IPS DF 4.7 (cell line): Measurements from ENCODE around the gene AGAP1.
A peak's percentile ranks its signal among the peaks of the same experiment; 100 is the strongest.
"Not testable (repeated sequence)": the region's sequence is repeated elsewhere in the genome, so short reads cannot be mapped to it uniquely, and the experiment has no call there.

Experiments used
- DNase-seq: peaks from one replicate; pipeline ENCODE4 v3.0.0-alpha.2; 2013; ENCODE audit warnings: low spot score; ENCODE audit errors: extremely low read depth

AGAP1 gene

DNA sequence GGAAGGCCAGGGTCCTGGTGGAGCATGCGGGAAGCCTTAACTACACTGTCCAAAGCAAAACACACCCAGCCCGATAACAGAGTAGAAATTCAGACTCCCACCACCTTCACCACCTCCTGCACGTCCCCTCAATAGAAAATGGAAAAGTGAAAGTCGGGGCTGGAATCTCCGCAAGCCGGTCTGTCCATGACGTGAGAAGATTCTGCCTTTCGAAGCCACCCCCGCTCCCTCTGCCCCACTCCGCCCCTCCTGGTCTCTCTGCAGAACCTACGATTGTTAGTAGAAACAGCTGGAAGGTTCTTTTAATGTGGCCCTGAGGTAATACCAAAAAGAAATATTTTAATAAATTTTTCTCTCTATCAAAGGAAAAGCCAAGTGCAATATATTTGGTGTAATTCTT lies 558.0 kb downstream of the AGAP1 start:
- no peak for DNase-seq

DNA sequence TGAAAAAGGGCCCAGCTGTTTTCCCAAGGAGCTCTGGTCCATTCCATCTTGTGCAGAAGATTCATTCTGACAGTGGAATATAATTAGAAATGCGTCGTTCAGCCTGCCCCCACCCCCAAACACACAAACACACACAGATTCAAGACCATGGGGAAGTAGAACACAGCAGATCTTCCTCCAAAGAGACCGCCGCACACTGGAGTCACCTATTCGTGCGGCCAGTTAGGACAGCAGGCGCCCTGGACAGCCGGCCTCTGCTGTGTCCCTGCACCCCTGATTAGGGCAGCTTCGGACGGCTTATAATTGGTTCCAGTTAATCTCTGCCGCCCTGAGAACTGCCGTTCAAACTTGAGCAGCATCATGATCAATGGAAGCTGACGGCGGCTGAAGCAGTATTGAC lies 558.4 kb downstream of the AGAP1 start:
- DNase-seq: no peak

DNA sequence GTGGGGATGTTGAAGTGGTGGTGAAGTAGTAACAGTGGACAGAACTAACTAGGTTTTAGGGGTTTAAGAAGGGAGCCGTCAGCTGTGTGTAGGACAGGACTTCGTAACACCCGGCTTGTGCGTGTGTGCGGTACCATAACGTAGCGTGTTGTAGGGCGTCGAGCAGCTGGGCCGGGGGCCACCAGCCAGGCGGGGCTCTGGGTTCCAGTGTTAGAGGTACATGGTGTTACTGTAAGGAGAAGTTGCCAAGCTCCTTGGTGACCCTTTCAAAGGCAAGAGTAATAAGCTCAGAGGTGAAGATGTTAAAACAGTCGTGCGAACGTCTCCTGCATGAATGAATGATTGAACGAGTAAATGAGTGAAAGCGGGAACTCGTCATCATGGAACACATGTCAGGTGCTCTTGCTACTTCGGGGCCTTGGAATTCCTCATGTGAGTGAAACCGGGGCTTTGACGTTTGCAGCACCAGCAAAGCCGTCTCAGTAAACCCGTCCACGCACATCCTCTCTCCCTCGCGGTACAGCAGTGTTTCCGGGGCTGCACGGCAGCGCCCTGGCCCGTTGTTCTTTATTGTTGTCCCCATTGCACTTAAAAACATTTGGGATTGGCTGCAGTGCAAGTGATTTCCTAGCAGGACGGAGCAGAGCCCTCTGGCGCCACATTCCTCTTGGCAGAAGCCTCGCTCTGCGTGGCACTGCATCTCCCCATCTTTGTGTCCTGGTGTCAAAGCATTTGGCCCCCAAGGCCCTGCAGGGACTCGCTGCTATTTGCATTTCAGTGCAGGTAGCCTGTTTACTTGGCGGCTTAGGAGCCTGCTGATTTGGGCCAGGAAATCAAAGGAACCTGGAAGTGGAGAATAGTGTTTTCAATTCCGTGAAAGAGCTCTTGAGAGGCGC lies 559.3 kb downstream of the AGAP1 start:
- peak; percentile 33 for DNase-seq

DNA sequence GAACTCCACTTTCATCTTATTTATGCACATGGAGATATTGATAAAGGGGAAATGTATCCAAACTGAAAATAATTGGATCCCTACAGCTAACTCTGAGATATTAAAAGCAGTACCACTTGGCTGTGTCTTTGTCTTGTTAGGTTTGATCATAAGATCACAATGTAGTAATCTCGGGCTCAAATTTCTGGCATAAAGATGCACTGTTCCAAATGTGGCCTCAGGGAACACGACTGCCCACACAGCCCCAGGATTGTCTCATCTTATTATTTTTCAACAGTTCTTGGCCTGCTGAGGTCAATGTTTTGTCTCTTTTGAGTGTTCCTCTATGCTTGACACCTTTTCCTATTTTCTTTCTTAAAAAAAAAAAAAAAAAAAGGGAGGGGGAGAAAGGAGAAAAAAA lies 560.3 kb downstream of the AGAP1 start:
- no peak for DNase-seq

DNA sequence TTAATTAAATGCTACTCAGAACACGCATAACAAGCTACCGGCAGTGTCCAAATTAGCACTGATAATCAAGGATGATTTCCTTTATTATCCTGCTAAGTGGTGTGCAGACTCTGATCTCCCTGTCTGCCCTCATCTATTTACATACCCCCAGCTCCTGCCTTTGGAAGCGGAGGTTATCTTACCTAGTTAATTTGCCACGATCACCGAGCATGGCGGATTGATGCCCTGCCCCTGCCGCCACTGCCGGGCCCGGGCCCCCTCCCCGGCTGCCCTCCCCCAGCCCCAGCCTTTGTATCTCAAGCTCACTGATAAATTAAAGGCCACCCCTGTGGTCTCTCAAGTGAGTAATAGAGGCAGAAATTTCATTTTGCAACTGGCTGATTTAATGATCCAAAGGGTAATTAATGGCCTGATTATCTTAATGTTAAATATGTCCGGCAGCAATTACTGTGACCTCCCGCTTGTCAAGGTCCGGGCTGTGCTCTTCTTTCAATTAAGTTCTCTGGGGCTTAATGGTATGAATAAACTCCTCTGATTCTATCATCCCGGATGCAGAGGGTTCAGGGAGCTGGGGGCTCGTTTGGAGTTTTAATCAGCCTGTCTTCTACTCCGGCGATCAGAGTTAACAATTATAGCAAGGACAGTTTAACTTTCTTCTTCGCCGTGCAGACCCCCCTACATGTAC lies 560.9 kb downstream of the AGAP1 start:
- DNase-seq: no peak

DNA sequence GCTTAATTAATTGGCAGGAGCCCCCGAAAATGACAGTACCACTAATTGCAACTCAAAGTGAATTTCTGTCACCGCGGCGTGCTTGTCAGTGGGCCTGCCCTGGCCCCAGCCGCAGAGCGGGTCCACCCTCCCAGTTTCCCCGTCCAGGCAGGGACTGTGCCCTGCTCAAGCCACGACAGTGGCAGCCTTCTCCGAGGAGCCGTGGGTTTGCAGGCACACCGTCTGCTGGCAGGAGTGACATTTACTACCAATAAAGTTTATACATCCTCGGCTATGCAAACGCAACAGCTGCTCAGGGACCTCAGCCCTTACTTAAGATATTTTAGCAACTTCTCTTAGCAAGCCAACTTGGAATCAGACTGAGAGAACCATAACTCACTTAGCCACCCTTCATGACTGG lies 561.6 kb downstream of the AGAP1 start:
- DNase-seq: no peak

DNA sequence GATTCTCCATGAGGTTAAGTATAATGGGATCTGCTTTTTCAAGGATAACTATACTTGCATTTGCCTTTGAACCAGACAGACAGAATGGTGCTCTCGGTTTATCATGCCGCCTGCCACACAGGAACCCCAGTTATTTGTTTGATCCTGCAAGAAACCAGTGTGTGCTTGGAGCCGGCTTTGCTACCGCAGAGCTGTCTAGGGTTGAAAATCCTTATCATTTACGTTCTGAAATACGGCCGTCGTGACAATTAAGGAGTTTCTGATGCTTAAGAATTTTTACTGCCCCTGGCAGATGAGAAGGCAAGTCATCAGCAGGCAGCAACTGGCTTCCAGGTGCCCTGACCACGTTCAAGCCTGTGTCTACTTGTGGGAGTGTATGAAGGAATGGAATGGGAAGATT lies 562.3 kb downstream of the AGAP1 start:
- DNase-seq: no peak

DNA sequence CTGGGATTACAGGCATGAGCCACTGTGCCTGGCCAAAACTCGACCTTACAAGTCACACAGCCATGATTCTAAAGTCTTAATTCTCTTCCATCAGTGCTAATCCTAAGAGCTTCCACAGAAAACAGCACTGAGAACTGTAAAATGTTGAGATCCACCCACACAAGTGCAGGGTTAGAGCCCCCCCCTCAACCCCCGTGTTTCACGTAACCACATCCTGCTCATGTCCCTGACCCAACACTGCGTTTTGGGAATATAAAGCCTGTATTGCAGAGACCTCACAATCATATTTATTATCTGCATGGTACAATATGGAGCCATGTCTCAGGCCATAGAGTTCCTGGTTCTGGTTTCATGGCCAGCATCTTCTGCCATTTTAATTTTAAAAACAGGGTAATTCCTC lies 563.5 kb downstream of the AGAP1 start:
- DNase-seq: no peak

DNA sequence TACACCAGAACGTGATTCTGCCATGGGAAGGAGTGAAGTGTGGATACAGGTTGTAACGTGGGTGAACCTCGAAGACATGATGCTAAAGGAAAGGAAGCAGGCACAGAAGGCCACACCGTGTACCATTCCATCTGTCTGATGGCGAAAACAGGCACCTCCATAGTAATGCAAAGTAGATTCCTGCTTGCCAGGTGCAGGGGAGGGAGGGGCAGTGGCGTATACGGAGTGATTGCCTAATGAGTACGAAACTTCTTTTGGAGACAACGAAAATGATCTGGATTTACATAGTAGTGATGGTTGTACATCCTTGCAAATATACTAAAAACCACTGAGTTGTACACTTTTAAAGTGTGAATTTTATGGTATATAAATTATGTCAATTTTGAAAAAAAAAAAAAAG lies 567.7 kb downstream of the AGAP1 start:
- no peak for DNase-seq

DNA sequence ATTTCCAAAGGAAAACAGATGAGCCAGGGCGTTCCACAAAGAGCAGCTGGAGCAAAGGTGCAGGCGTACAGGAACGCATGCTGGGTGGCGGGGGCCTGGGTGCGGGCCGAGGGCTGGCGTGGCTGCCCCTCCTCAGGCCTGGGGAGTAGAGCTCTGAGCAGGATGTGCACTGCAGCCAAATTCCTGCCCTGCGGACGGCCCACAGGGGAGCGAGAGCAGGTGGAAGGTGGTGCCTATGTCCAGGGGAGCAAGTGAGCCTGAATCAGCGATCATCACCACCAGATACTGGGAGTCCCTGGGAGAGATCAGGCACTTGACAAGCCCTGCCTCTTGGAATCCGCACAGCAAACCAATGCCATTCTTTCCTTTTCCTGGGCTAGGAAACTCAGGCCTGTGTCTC lies 568.1 kb downstream of the AGAP1 start:
- DNase-seq: no peak

DNA sequence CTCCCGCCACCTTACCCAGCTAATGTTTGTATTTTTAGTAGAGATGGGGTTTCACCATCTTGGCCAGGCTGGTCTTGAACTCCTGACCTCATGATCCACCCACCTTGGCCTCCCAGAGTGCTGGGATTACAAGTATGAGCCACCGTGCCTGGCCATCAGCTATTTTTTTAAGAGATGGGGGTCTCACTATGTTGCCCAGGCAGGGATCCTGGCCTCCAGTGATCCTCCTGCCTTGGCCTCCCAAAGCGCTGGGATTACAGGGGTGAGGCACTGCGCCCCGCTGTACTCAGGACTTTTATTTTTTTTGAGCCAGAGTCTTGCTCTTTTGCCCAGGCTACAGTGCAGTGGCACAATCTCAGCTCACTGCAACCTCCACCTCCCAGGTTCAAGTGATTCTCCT lies 569.0 kb downstream of the AGAP1 start:
- DNase-seq: not testable (repeated sequence)

DNA sequence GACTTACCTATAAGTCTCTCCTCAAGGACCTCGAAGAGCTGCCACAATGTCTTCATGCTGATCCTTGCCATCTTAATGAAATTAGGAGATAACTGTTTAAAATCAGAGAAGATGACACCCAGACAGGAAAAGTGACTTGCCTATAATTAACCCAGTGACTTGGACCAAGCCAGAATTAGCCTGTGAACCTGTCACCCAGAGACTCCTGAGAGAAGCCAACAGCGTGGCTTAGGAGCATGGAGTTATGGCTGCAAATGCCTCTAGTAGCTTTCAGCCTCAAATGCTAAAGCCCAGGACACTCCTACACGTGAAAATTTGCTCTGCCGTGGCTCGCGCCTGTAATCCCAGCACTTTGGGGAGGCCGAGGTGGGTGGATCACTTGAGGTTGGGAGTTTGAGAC lies 570.2 kb downstream of the AGAP1 start:
- no peak for DNase-seq

DNA sequence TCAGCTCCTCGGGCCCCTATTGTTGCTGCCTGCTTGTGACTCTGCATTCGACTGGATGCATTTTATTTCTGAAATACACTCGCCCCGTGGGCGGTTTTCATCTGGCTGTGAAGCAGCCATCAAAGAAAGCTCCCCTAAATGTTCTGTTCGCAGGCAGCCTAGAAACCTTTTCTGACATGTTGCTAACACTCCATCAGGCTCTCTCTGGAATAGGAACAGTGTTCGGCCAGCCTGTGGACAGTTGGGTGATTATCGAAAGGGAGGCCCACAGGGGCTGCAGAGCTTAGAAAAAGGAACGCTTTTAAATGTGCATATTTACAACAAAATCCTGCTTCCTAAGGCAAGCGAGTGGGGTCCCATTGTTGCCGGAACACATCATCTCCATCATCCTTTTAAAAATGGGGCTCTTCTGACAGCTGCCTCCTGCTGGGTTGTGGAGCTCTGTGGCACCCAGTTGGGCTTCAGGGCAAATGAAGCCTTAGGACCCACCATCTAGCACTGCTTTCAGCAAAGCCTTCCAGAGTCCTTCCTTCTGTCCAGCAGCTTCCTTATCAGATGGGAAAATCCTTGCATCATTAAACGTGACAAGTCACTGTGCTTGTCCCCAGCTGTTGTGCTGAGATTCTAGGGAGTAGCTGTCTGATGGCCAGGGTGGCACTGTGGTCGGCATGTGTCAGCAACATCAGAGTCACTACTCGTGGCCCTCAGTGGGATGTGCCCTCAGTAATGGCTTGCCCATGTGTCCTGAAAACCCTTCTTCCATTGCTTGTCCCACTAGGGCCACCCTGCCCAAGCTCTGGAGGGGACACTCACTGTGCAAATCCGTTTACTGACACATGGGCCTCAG lies 571.7 kb downstream of the AGAP1 start:
- DNase-seq: no peak

DNA sequence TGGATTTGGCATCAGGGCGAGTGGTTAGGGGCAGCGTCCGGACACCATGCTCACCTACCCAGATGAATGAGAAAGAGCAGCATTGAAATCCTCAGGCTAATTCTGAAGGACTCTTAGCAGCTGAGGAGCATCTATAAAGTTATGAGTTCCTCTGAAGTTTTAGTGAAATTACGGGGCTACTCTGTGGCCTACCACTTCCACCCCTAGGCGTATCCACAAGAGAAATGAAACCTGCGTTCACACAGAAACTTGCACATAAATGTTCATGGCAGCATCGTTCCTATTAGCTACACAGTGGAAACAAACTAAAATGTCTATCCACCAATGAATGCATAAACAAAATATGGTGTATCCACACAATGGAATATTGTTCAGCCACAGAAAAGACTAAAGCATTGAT lies 576.4 kb downstream of the AGAP1 start:
- no peak for DNase-seq

DNA sequence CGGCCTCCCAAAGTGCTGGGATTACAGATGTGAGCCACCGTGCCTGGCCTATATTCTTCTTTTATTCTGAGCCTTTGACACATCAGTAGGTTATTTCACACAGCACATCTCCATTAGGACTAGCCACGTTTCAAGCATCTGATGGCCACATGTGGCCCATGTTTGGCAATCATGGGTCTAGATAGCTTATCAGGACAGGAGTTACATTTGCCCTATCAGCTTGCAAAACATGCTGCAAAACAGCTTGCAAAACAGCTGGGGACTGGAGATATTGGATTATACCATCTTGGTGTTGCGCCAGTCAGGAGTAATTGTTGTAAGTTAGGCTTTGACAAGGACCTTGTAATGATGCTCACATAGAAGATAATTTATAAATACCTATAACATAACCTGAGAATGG lies 579.4 kb downstream of the AGAP1 start:
- DNase-seq: no peak

DNA sequence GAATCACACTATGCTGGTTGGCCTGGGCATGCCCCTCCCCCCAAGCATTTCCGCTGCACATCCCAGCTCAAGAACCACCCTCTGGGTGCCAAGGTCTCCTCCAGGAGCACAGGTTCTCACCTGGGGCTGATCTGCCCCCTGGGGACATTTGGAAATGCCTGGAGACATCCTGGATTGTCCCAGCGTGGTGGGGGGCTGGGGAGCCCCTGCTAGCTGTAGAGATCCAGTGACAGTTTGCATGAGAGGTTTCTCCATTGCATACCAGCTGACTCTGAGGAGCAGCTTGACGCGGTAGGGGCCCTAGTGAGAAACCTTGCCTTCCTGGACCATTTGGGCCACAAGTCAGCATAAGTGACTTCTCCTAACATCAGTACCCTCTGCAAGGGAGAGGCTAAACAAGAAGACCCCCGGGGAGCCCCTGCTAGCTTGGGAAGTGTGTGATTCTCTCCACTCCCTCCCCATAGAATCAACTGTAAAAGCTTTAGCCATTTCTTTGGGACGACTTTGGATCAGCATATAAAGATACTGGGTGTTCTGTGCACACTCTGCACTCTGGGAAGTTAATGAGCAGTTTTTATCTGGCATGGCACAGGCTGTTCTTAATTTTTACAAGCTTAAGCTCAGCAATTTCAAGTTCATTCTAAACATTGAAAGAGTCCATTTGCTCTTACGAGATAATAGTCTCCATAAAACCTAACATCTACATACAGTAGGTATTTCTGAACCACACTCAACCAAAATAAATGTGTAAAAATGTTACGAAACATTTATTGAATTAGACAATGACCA lies 580.2 kb downstream of the AGAP1 start:
- no peak for DNase-seq

DNA sequence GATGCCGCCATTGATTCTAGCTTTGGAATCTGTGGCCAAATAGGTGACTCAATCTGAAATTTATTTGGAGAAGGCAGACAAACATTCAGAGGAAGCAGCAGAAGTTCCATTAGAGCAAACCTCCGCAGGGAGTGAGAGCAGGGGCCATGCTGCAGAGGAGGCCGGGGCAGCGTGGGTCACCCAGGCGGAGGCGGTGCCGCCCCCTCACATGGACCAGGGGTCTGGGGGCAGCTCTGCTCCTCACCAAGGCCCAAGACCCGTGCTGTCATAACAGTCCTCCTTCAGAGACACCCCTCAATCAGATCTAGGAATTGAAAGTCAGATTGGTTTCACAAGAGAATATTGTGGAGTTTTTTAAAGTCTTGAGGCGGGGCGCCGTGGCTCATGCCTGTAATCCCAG lies 582.0 kb downstream of the AGAP1 start:
- DNase-seq: no peak

DNA sequence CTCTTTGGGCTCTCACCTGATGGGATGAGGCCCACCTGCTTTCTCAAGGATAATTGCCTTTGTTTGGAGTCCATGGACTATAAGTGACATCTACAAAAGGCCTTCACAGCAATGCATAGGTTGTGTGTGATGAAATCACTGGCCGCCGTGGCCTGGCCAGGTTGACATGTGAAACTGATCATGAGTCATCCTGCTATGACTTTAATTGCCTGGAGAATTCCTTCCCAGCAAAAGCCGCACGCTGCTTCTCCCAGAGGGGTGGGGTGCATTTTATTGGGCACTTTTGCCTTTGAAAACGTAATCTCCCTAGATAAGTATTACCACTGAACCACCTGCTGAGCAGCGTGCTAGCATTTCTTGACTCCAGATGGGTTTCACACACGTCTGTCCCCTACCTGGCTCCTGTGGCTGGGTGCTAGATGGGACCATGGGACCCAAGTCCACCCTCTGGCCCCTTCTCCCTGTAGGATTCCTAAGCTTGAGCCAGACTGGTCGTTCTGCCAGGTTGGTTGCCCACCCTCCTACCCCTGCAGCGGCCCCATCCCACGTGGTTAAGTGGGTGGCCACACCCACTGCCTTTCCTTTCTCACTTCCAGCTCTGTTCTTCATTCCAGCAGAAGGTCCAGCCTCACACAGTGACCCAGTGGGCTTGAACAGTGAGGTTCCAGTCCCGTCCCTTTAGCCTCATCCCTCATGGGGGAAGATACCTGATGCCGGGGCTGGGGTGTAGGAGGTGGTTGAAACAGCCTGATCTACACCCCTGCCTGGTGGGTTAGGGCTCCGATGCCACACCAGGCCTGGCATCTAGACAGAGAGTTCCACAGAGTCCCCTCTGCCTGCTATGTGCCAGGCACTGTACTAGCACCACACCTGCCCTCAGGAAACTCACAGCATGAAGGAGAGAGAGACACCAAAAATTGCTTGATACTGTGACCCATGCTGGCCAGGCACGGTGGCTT lies 584.7 kb downstream of the AGAP1 start:
- DNase-seq: no peak

DNA sequence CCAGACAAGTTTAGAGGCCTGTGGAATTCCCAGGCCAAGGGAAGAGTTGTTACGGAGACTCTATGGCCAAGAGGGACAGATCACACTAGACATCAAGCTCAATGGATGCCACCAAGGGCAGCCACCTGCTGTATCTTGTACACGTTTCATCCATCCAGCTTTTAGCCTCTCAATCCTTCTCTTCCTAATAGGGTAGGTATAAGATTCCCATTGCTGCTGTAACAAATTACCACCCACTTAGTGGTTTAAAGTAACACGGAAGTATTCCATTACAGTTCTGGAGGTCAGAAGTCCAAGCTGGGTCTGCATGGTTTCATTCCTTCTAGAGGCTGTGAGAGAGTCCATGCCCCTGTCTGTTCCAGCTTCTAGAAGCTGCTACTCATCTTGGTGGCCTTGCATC lies 586.6 kb downstream of the AGAP1 start:
- DNase-seq: no peak

DNA sequence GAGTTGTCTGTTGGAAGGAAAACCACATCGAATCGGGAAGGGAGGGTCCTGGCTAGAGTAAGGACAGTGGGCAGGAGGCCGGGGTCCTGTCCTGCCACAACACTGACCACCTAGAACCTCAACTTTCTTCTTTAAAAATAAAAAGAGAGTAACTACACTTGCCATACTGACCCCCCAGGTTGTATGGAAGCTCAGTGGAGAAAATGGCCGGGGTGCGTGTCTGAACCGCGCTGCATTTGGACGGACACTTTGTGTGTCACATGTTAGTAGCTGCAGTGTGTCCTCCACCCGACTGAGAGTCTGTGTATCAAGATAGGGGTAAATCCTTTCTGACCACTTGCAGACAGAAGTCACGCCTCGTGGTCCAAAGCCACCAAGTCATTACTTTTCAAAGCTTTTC lies 587.3 kb downstream of the AGAP1 start:
- DNase-seq: no peak
